ENCODE measurements around the gene TBX18.

Gene TBX18

DNA sequence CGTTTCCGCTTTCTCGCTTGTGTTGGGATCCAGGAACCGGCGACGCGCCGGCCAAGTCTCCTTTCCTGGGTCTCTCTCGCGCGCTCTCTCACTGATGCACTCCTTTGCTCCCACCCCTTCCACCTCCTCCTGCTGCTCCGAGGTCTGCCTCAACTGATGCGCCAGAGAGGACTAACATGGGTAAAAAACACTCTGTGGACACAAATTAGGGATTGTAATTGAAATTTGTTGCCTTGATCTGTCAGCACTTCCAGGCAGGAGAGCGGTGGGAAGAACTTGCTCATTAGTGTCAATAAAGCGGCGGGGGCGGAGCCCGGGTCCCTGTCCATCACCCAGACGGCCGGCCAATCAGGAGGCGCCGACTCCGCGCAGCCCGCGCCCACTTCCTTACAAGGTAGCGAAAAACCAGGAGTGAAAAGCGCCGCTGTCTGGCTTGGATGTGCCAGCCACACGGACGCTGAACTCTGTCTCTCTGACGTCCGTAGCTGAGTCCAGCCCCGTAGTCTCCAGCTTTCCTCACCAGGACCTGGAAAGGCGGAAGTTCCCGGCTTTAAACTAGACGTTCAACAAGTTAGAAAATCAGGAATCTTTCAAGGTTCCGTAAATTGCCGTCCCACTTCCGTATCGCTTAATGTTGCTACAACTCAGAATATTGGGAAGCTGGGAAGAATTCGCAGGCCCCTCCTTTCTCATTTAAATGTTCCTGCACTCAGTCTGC lies at the start of gene TBX18:
Gene TBX18, minus strand, starts transcription at position 267 of the 718 bp plus-strand sequence. CDS start 417 bp downstream, outside the sequence.
- no peak for DNase-seq (ENCODE audit: extremely low read depth in 1 of 2, low read depth in 1 of 2)

DNA sequence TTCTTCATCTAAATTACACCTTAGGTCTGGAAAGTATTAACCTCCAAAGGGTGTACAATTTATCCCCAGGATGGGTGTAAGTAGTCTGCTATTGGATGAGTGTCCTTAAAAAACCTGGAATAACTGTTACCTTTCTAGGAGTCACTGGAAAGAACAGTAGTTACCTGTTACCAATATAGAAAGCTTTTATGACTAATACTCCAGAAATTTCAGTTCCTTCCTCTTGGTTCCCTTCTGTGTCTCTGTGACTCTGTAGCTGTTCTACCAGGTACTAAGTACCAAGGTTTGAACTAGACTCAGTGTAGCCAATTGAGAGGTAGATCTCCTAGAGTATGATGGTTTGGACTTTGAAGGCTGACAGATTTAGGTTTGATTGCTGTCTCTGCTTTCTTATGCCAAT lies 47.0 kb upstream of the TBX18 start:
- no peak for DNase-seq (ENCODE audit: extremely low read depth in 1 of 2, low read depth in 1 of 2)

GRCh38 chr6:84809455-84809854 lies 45.1 kb upstream of the TBX18 start:
- no peak for DNase-seq (ENCODE audit: extremely low read depth in 1 of 2, low read depth in 1 of 2)

DNA sequence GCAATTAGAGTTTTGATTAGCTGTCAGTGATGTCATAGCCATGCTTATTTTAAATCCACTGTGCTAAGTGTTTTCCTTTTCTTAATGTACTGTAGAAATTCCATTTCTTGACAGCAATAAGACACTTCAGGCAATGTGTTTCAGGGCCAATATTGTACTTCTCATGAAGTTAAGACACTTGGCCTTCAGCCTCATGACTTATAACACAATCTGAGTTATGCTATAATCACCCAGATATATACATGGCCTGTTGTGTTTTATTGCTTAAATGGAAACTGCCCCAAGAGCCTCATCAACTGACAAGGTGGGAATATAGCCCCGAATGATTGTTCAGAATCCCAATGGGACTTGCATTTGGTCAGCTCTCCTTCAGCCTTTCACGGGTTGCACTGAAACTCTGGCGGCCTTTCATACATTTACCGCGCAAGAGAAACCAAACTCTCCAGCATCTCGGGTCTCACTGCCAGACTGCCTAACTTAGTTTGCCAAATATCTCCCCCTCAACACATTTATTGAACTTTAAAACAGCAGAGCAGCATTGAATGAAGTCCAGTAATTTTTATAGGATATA lies 44.2 kb upstream of the TBX18 start:
- DNase-seq (ENCODE audit: extremely low read depth in 1 of 2, low read depth in 1 of 2): no peak

DNA sequence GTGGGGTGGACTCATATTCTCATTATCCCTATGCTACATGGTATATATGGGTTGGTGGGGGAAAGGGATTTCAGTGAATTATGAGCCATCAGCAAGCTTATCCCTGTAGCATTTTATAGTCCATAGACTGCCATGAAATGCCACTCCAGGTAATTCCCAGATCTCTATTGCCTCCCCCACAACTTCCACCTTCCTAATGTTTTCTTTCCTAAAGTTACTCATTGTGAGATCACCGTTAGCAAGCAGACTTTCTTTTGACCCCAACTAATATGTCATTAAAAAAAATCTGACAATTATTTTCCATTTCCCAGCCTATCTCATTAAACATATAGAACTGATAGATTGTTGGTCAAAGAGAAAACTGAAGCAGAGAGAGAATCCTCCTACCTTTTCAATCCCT lies 40.7 kb upstream of the TBX18 start:
- DNase-seq (ENCODE audit: extremely low read depth in 1 of 2, low read depth in 1 of 2): no peak

DNA sequence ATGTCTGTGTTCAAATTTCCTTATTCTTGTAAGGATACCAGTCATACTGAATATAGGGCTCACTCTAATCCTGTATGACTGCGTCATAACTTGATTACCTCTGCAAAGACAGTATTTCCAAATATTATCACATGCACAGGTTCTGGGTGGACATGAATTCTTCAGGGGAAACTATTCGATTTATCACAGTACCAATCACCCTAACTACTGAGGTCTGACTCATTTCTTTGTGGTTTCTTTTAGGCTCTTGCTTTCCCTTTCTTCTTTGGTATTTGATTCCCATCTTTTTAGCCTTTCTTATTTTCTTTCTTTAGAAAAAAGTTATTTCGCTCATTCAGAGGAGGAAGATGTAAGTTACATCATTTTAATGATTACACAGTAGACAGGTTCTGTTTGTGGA lies 40.3 kb upstream of the TBX18 start:
- no peak for DNase-seq (ENCODE audit: extremely low read depth in 1 of 2, low read depth in 1 of 2)

- no peak for DNase-seq (ENCODE audit: extremely low read depth in 1 of 2, low read depth in 1 of 2)
Measured at GRCh38 chr6:84801250-84801649, 36.9 kb upstream of the TBX18 start.

DNA sequence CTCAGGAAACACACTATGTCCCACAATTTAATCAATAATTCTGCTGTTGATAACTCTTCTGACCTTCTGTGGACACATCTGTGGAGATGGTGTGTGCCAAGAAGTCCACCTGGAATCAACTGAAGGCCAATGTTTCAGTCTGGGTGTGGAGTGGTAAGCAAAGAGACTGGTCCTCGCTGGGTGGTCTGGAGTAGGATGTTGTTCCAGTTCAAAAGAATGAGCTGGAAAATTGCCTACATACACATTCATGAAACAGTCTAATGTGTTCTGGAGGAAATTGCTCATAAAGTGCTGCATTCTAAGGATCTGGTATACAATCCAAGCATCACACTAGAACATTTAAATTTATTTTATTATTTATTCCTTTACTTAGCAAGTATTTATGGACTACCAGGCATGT lies 33.9 kb upstream of the TBX18 start:
- DNase-seq (ENCODE audit: extremely low read depth in 1 of 2, low read depth in 1 of 2): no peak

DNA sequence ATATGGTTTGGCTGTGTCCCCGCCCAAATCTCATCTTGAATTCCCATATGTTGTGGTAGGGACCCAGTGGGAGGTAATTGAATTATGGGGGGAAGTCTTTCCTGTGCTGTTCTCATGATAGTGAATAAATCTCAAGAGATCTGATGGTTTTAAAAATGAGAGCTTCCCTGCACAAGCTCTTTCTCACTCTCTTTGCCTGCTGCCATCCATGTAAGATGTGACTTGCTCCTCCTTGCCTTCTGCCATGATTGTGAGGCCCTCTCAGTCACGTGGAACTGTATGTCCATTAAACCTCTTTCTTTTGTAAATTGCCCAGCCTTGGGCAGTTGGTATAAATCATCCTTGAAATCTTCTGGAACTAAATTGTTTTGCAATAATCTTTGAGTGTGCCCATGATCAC lies 31.9 kb upstream of the TBX18 start:
- DNase-seq (ENCODE audit: extremely low read depth in 1 of 2, low read depth in 1 of 2): no peak

DNA sequence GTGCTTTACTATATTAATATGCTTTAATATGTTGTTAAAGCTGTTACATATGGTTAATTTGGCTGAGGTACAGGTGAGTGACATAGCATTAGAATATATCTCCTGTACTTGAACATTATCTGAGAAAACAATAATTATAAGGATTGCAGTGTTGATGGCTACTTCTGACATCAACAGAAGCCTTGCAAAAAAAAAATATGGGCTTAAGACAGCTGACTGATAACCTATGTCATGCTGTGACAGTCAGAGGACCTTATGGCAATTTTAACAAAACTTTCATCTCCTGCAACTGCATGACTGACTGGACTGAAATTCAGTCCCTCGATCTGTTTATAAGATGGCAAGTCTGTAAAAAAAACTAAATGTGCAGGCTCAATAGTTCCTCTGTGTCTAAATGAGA lies 27.5 kb upstream of the TBX18 start:
- DNase-seq (ENCODE audit: extremely low read depth in 1 of 2, low read depth in 1 of 2): no peak

DNA sequence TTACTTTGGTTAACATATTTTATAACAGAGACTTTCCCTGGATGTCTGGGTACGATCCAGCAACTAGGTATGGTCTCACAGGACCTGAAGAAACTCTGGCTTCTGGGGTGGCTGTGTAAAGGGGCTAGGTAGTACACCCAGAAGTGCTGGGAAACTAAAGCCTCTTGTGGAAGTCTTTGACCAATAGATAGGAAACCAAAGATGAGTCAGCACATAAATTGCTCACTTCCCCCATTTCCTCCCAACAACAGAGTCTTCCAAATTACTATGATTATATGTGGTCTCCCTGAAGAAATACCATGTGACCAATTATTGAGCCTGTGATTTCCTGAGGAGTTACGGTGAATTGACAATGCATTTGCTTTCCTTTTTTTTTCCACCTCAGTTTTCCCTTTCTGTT lies 26.8 kb upstream of the TBX18 start:
- no peak for DNase-seq (ENCODE audit: extremely low read depth in 1 of 2, low read depth in 1 of 2)

GRCh38 chr6:84789170-84789569 lies 24.8 kb upstream of the TBX18 start:
- no peak for DNase-seq (ENCODE audit: extremely low read depth in 1 of 2, low read depth in 1 of 2)

DNA sequence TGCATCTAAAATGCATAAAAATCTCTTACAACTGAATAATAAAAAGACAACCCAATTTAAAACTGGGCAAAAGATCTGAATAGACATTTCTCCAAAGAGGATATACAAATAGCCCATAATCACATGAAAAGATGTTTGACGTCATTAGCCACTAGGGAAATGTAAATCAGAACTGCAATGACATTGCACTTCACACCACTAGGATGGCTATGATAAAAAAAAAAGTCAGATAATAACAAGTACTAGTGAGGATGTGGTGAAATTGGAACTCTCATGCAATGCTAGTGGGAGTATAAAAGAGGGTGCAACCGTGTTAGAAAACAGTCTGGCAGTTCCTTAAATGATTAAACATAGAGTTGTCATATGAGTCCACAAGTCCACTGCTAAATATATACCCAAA lies 24.3 kb upstream of the TBX18 start:
- no peak for DNase-seq (ENCODE audit: extremely low read depth in 1 of 2, low read depth in 1 of 2)

DNA sequence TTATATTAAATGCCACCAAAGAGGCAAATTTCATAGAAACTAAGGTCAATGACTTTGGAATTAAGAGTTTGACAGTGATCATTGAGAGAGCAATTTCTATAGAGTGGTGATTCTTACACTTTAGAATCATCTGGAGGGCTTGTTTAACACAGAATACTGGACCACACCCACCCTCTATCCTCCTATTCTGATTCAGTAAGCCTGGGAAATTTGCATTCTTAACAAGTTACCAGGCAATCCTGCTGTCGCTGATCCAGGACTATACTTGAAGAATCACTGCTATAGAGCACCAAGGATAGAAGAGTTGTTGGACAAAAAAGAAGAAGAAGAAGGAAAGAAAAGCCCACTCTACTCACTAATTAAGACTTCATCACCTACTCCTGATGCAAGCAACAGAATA lies 21.3 kb upstream of the TBX18 start:
- DNase-seq (ENCODE audit: extremely low read depth in 1 of 2, low read depth in 1 of 2): no peak

DNA sequence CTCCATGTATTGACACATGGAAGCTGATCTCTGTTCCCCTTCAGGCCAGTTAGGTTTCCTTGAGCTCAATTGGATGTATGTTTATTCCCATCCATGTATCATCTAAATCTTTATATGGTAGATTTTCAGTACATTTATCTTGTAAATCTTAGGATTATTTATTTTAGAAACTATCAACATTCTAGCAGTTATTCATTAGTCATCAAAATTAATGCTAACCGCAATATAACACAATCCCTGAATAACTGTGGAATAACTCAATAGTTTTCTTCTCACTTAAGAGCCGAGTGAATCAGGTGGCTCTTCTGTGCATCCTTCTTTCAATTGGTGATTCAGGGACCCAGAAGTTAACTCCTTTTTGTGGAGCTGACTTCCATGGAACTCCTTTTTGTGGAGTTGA lies 15.5 kb upstream of the TBX18 start:
- no peak for DNase-seq (ENCODE audit: extremely low read depth in 1 of 2, low read depth in 1 of 2)

DNA sequence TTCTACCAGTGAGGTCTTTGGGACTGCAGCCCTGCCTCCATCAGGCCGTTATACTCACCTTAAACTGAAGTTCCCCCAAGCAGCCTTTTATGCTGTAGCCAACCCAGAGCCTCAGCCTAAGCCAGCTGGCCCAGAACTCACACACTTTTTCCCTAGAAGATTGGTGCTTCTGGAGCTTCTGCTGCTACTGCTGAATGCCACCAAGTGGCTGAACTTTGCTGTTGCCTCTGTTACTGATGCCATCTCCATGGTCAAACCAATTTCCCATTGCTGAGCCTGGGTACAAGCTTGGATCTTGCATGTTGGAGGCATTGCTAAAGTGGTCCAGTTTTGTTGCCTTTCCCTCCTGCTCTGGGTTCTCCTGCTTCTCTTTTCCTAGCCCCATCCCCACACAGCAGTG lies 15.0 kb upstream of the TBX18 start:
- DNase-seq (ENCODE audit: extremely low read depth in 1 of 2, low read depth in 1 of 2): no peak

GRCh38 chr6:84777888-84778287 lies 13.5 kb upstream of the TBX18 start:
- no peak for DNase-seq (ENCODE audit: extremely low read depth in 1 of 2, low read depth in 1 of 2)

- no peak for DNase-seq (ENCODE audit: extremely low read depth in 1 of 2, low read depth in 1 of 2)
Measured at GRCh38 chr6:84776392-84776791, 12.0 kb upstream of the TBX18 start.

- DNase-seq (ENCODE audit: extremely low read depth in 1 of 2, low read depth in 1 of 2): no peak
Measured at GRCh38 chr6:84775751-84776150, 11.4 kb upstream of the TBX18 start.

DNA sequence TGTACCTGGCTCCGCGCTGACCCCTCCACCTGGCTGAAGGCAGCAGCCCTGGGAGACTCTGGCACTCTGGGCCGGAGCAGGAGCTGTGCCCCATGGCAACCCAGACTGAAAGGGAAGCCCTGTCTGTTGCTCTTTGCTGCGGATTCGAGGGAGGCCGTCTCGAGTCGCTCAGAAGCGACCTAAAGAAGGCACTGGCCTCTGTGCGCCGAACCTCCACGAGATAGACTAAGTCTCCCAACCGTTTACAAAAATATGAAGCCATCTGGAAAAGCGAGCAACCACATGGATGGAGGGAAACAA lies 10.5 kb upstream of the TBX18 start:
- no peak for DNase-seq (ENCODE audit: extremely low read depth in 1 of 2, low read depth in 1 of 2)

DNA sequence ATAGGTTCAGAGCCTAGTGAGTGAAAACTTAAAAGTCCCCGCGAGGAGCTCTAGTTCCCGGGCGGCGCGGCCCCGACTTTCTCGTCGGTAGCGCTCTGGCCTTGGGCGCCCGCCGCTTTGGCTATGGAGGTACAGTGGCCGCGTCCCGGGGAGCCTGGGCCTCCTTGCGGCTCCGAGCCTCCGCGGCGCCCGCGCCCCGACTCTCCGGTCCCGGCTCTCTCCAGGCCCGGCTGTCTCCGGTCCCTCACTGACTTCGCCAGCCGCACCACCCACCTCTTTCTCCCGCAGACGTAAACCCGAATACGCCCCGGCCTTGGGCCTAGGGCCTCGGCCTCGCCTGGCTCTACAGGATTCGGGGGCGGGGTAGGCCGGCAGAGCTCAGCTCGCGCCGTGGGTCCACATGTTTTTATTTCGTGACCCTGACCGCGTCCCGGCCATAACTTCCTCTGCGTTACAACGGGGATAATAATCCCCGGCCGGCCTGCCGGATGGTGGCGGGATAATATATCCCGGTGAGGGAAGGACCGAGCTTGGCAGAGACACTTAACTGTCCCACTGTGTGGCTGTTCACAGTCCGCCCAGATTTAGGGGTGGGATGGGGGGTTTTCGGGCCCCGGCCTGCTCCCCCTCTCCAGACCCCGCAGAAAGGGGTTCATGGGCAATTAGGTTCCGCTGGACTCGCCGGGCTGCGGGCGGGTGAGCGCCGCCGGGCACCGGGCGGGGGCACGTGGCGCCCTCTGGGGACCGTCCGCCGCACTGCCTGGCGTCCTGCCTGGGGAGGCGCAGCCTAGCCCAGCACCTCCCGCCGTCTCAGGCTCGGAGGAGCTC lies 10.0 kb upstream of the TBX18 start:
- DNase-seq (ENCODE audit: extremely low read depth in 1 of 2, low read depth in 1 of 2): no peak

DNA sequence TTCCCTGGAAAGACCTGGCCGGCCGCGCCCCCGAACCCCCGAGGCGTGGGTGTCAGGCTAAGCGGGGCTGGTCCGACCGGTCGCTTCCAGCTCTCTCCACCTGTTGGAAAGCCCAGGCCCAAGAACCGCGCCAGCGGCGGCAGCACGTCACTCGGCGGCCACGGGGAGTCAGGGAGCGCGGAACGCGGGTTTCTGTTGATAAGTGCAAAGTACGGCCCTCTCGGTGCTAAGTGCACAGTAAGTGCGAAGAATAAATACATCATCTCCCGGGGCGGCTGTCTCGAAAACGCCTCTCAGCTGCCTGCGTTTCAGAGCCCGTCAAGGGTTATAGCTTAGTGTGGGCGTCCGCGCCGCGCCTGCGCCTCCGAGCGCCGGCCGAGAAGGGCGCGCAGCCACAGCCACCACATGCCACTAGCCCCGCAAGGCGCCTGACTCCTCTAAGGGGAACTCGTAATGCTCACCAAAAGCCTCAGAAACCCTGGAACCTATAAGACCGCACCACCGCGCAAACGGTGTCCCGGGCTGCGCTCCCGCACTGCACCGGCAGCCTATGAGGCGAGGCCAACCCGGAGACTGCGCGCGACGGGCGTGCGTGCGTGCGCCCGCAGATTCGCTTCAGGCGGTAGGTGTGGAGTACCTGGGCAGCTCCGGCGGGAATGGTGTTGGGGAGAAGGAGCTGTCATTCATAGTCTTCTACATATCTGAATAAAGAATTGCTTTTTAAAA lies 9.2 kb upstream of the TBX18 start:
- DNase-seq (ENCODE audit: extremely low read depth in 1 of 2, low read depth in 1 of 2): no peak

Data from activated CD8-positive, alpha-beta memory T cell treated with anti-CD3 and anti-CD28 coated beads for 1 hour (primary cell).